Activated naive CD8-positive, alpha-beta T cell (primary cell): ENCODE measurements around the gene POLN.
"Not testable (repeated sequence)": the region's sequence is repeated elsewhere in the genome, so short reads cannot be mapped to it uniquely, and the experiment has no call there.

Experiments used
- H3K27ac Mint-ChIP-seq: one replicate; pipeline ENCODE4 v1.8.0; 2021; ENCODE audit warnings: mixed read lengths
- H3K27me3 Mint-ChIP-seq: one replicate; pipeline ENCODE4 v1.8.0; 2021; ENCODE audit warnings: mixed read lengths
- H3K36me3 Mint-ChIP-seq: one replicate; pipeline ENCODE4 v1.8.0; 2021; ENCODE audit warnings: mixed read lengths
- H3K4me1 Mint-ChIP-seq: one replicate; pipeline ENCODE4 v1.8.0; 2021; ENCODE audit warnings: low read depth, mixed read lengths
- H3K4me3 Mint-ChIP-seq: one replicate; pipeline ENCODE4 v1.8.0; 2021; ENCODE audit warnings: mild to moderate bottlenecking, mixed read lengths
- H3K9me3 Mint-ChIP-seq: one replicate; pipeline ENCODE4 v1.8.0; 2021; ENCODE audit warnings: low read depth, mixed read lengths

Gene POLN

GRCh38 chr4:2036866-2037265 lies 205.1 kb downstream of the POLN start:
- peaks cover 8% of the 10 kb centered on the region for H3K27me3 Mint-ChIP-seq
- H3K4me3 Mint-ChIP-seq: no peak overlapping the region
- H3K27ac Mint-ChIP-seq: no peak overlapping the region
- H3K4me1 Mint-ChIP-seq: peaks cover 2% of the 10 kb centered on the region
- no peaks in the 10 kb centered on the region for H3K9me3 Mint-ChIP-seq
- H3K36me3 Mint-ChIP-seq: no peaks in the 10 kb centered on the region

GRCh38 chr4:2036327-2036726 lies 205.6 kb downstream of the POLN start:
- Mint-ChIP-seq H3K4me1 (peaks cover 2% of the 10 kb centered on the region), H3K4me3 (no peak overlapping the region)

GRCh38 chr4:2031161-2031560 lies 210.8 kb downstream of the POLN start:
- not testable (repeated sequence) for H3K4me3 Mint-ChIP-seq, H3K4me1 Mint-ChIP-seq, H3K36me3 Mint-ChIP-seq, H3K9me3 Mint-ChIP-seq, H3K27ac Mint-ChIP-seq
- H3K27me3 Mint-ChIP-seq: peaks cover 12% of the 10 kb centered on the region

More at GRCh38 chr4:2036327-2036726, 205.6 kb downstream of the POLN start:
- Mint-ChIP-seq H3K27ac (no peak overlapping the region), H3K9me3 (no peaks in the 10 kb centered on the region), H3K36me3 (no peaks in the 10 kb centered on the region), H3K27me3 (peaks cover 8% of the 10 kb centered on the region)

DNA sequence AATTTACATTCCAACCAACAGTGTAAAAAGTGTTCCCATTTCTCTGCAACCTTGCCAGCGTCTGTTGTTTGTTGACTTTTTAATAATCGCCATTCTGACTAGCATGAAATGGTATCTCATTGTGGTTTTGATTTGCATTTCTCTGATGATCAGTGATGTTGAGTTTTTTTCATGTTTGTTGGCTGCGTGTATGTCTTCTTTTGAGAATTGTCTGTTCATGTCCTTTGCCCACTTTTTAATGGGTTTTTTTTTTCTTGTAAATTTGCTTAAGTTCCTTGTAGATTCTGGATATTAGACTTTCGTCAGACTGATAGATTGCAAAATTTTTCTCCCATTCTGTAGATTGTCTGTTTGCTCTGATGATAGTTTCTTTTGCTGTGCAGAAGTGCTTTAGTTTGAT lies 214.8 kb downstream of the POLN start:
- H3K27me3 Mint-ChIP-seq: peaks cover 16% of the 10 kb centered on the region
- not testable (repeated sequence) for H3K4me3 Mint-ChIP-seq, H3K27ac Mint-ChIP-seq, H3K36me3 Mint-ChIP-seq, H3K9me3 Mint-ChIP-seq, H3K4me1 Mint-ChIP-seq

GRCh38 chr4:2025817-2026216 lies 216.1 kb downstream of the POLN start:
- H3K4me3 Mint-ChIP-seq: no peak overlapping the region
- H3K4me1 Mint-ChIP-seq: no peaks in the 10 kb centered on the region
- no peak overlapping the region for H3K27ac Mint-ChIP-seq
- peaks cover 21% of the 10 kb centered on the region for H3K27me3 Mint-ChIP-seq
- no peaks in the 10 kb centered on the region for H3K36me3 Mint-ChIP-seq
- H3K9me3 Mint-ChIP-seq: no peaks in the 10 kb centered on the region

- Mint-ChIP-seq H3K4me3 (no peak overlapping the region), H3K9me3 (no peaks in the 10 kb centered on the region), H3K27ac (no peak overlapping the region), H3K27me3 (peaks cover 19% of the 10 kb centered on the region), H3K36me3 (no peaks in the 10 kb centered on the region), H3K4me1 (no peaks in the 10 kb centered on the region)
Measured at GRCh38 chr4:2024683-2025082, 217.2 kb downstream of the POLN start.
